Upper lobe of left lung (tissue), 4 donors: ENCODE measurements around the gene FCMR.

ENCODE experiments used
- CTCF ChIP-seq, 6 experiments: fragments of 450-650 bp in 4 of 6; fragments of 200-600 bp in 2 of 6; sonication (generic) in 2 of 6; IDR thresholded peaks; one replicate each; pipeline ENCODE4 v1.5.1; 2016 to 2019; ENCODE audit warnings: antibody characterized with exemption in 6 of 6
- EP300 ChIP-seq, 4 donors: sonication (generic); formaldehyde crosslinking; IDR thresholded peaks; one replicate each; pipeline ENCODE4 v1.5.1; 2017; ENCODE audit warnings: antibody characterized with exemption in 4 of 4, control low read depth in 2 of 4
- POLR2A ChIP-seq, 4 donors: fragments of 450-650 bp; IDR thresholded peaks; one replicate each; pipeline ENCODE4 v1.5.1; 2016 to 2017; ENCODE audit warnings: antibody characterized with exemption in 4 of 4, mild to moderate bottlenecking in 2 of 4

- TF ChIP-seq EP300 (IDR thresholded peaks at IDR 0.05) (no peak), POLR2A (IDR thresholded peaks at IDR 0.05) (no peak), CTCF (IDR thresholded peaks at IDR 0.05) (no peak)
Observed at GRCh38 chr1:206916000-206916709, 5.6 kb downstream of the FCMR start.
